Type B pancreatic cell (in vitro differentiated cells): ENCODE measurements around the gene ZNF148. TPM values are rescaled to one million over a fixed set of nuclear protein-coding genes. Genes with fewer than 3 reads are reported as not detected.

Experiments used
- DNase-seq: peaks from one replicate; pipeline ENCODE4 v3.0.0; 2021; ENCODE audit warnings: mixed read lengths; ENCODE audit not compliant: unreplicated experiment; ENCODE audit errors: extremely low spot score
- H3K27ac Mint-ChIP-seq: 2 replicates; pipeline ENCODE4 v1.8.0; 2021; ENCODE audit warnings: mild to moderate bottlenecking, mixed read lengths
- H3K27me3 Mint-ChIP-seq: 2 replicates; pipeline ENCODE4 v1.8.0; 2021; ENCODE audit warnings: mixed read lengths
- H3K36me3 Mint-ChIP-seq: 2 replicates; pipeline ENCODE4 v1.8.0; 2021; ENCODE audit warnings: mixed read lengths
- H3K4me1 Mint-ChIP-seq: one replicate; pipeline ENCODE4 v1.8.0; 2021; ENCODE audit warnings: mixed read lengths; ENCODE audit not compliant: unreplicated experiment
- H3K4me3 Mint-ChIP-seq: 2 replicates; pipeline ENCODE4 v1.8.0; 2021; ENCODE audit warnings: mild to moderate bottlenecking, mixed read lengths
- H3K9me3 Mint-ChIP-seq: 2 replicates; pipeline ENCODE4 v1.8.0; 2021; ENCODE audit warnings: mixed read lengths
- long read RNA-seq: library from polyadenylated mRNA; unstranded; transcript quantifications from one replicate; pipeline ENCODE4 v2.0.0, GENCODE V29; 2020
- total RNA-seq: library from RNA; stranded (reverse); gene quantifications from 2 replicates; pipeline ENCODE4 v1.2.1, GENCODE V29; 2021; ENCODE audit warnings: low replicate concordance
- TF ChIP-seq, protein P1 (sequence below): fragments of 200-600 bp; sonication (generic); conservative IDR thresholded peaks from 2 replicates; pipeline ENCODE4 v1.5.0; 2021; ENCODE audit warnings: antibody characterized with exemption, mild to moderate bottlenecking

The ZNF148 gene, protein sequence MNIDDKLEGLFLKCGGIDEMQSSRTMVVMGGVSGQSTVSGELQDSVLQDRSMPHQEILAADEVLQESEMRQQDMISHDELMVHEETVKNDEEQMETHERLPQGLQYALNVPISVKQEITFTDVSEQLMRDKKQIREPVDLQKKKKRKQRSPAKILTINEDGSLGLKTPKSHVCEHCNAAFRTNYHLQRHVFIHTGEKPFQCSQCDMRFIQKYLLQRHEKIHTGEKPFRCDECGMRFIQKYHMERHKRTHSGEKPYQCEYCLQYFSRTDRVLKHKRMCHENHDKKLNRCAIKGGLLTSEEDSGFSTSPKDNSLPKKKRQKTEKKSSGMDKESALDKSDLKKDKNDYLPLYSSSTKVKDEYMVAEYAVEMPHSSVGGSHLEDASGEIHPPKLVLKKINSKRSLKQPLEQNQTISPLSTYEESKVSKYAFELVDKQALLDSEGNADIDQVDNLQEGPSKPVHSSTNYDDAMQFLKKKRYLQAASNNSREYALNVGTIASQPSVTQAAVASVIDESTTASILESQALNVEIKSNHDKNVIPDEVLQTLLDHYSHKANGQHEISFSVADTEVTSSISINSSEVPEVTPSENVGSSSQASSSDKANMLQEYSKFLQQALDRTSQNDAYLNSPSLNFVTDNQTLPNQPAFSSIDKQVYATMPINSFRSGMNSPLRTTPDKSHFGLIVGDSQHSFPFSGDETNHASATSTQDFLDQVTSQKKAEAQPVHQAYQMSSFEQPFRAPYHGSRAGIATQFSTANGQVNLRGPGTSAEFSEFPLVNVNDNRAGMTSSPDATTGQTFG
- total RNA-seq = 46.4 and 47.3 TPM in 2 replicates
- long read RNA-seq, full-length matches to known transcripts = 23 of 44 reads
- long read RNA-seq, partial matches to known transcripts = 5 of 44 reads
- long read RNA-seq, other reads (novel, unspliced or antisense) = 16 of 44 reads

DNA sequence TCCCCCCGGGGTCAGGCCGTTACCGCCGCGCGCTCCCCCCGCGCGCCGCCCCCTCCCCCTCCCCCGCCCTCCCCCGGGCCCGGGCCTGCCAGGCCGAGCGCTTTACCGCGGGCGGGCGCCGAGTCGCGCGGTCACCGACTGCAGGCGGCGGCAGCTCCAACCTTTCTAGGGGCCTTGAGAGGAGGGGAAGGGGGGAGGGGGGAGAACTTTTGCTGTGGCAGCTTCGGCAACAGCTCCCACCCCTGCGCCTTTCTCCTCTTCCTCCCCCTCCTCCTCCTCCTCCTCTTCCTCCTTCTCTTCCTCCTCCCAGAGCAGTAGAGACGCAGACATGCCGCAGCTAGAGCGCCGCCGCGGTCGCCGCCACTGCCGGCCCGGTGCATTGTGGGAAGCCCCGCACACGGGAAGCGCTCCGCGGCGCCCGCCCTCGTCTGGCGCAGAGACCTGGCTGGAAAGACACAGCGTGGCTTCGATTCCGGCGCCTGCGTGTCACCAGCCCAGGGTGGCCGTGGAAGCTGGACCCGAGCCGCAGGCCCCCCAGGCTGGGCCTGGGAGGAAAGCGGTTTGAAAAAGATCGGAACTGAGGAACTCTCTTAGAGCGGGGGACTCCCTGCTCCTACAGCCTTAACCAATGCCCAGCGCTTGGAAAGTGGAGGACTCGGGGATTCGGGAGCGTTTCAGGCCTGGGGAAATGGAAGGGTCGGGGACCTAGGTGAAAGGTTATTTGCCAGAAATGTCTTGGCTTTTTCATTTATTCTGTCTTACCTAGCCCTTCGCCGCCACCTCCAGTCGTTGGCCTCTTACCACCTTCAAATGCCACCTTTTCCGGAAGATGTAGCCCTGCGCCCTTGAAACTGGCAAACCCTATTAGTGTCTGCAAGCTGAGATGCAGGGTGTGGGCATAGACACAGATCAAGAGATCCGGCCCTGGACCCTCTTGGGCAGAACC, at the start of gene ZNF148:
Gene ZNF148, minus strand, starts transcription at position 330 of the 946 bp plus-strand sequence. CDS start 61,685 bp downstream, outside the sequence.
- Mint-ChIP-seq H3K27ac (peak within 1 kb of the TSS; percentile 94), H3K36me3 (peaks cover 14% of the 10 kb centered on the region), H3K9me3 (no peaks in the 10 kb centered on the region), H3K27me3 (peaks cover 7% of the 10 kb centered on the region), H3K4me3 (peak within 1 kb of the TSS; percentile 97), H3K4me1 (peaks cover 34% of the 10 kb centered on the region)
- DNase-seq = peak; percentile 87
- TF ChIP-seq, protein P1, sequence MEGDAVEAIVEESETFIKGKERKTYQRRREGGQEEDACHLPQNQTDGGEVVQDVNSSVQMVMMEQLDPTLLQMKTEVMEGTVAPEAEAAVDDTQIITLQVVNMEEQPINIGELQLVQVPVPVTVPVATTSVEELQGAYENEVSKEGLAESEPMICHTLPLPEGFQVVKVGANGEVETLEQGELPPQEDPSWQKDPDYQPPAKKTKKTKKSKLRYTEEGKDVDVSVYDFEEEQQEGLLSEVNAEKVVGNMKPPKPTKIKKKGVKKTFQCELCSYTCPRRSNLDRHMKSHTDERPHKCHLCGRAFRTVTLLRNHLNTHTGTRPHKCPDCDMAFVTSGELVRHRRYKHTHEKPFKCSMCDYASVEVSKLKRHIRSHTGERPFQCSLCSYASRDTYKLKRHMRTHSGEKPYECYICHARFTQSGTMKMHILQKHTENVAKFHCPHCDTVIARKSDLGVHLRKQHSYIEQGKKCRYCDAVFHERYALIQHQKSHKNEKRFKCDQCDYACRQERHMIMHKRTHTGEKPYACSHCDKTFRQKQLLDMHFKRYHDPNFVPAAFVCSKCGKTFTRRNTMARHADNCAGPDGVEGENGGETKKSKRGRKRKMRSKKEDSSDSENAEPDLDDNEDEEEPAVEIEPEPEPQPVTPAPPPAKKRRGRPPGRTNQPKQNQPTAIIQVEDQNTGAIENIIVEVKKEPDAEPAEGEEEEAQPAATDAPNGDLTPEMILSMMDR = no peak

DNA sequence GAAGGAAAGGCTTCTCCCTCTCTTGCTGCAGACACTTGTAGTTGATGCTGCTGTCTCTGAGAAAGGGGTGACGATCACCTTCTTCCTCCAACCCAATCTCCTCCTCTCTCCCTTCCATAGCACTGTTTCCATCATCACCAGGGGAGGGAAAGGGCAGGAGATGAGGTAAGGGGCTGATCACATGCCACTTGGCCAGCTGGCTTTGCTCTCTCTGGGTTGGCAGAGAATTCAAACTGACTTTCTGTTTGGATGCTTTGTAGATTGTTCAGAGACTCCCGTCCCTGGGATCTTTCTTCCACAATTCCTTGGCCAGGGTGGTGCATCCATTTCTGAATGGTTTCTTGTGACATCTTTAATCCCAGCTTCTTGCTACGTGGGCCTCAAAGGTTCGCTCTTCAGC, 43.2 kb upstream of the ZNF148 start:
- peaks cover 4% of the 10 kb centered on the region for H3K27me3 Mint-ChIP-seq
- TF ChIP-seq, protein P1 = no peak
- H3K4me1 Mint-ChIP-seq = no peaks in the 10 kb centered on the region
- no peak for DNase-seq
- H3K27ac Mint-ChIP-seq = no peak overlapping the region
- no peaks in the 10 kb centered on the region for H3K9me3 Mint-ChIP-seq
- H3K4me3 Mint-ChIP-seq = no peak overlapping the region
- H3K36me3 Mint-ChIP-seq = no peaks in the 10 kb centered on the region

GRCh38 chr3:125416235-125416634, 41.1 kb upstream of the ZNF148 start:
- no peak overlapping the region for H3K4me3 Mint-ChIP-seq
- H3K9me3 Mint-ChIP-seq = no peaks in the 10 kb centered on the region
- no peaks in the 10 kb centered on the region for H3K36me3 Mint-ChIP-seq
- no peak overlapping the region for H3K27ac Mint-ChIP-seq
- H3K4me1 Mint-ChIP-seq = no peaks in the 10 kb centered on the region
- H3K27me3 Mint-ChIP-seq = peaks cover 10% of the 10 kb centered on the region
- TF ChIP-seq, protein P1 = no peak
- DNase-seq = no peak

DNA sequence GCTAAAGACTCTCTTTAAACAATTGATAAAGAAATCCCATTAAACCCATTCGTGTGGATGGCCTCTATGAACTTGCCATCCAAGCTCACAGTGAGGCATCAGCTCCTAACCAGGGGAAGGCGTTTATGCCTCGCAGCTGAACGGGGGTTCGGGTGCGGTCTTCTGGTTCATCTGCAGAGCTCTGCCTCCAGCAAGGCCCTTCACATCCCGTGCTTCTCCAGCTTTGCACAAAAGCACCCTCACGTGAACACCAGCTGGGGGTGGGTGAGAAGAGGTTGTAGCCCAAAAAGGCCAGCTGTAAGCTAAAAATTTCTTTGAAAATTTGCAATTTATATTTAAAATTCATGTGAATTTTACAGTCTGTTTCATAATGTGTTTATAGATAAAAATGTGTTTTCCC, 39.5 kb upstream of the ZNF148 start:
- Mint-ChIP-seq H3K4me3 (no peak overlapping the region), H3K27ac (no peak overlapping the region), H3K36me3 (no peaks in the 10 kb centered on the region), H3K27me3 (peaks cover 20% of the 10 kb centered on the region), H3K9me3 (no peaks in the 10 kb centered on the region), H3K4me1 (no peaks in the 10 kb centered on the region)
- TF ChIP-seq, protein P1 = no peak
- no peak for DNase-seq

GRCh38 chr3:125410922-125411321, 35.8 kb upstream of the ZNF148 start:
- TF ChIP-seq, protein P1 = no peak
- Mint-ChIP-seq H3K27ac (no peak overlapping the region), H3K9me3 (peaks cover 4% of the 10 kb centered on the region)

More at GRCh38 chr3:125410922-125411321, 35.8 kb upstream of the ZNF148 start:
- Mint-ChIP-seq H3K4me1 (no peaks in the 10 kb centered on the region), H3K27me3 (peaks cover 23% of the 10 kb centered on the region), H3K36me3 (no peaks in the 10 kb centered on the region), H3K4me3 (no peak overlapping the region)
- DNase-seq = no peak
